ENCODE data around the gene SLC4A5.
A peak's percentile ranks its signal among the peaks of the same experiment; 100 is the strongest.

SLC4A5 gene

GRCh38 chr2:74390606-74391005 is 47.4 kb upstream of the SLC4A5 start:
- no peak overlapping the region for H3K4me3 ChIP-seq (IDR thresholded peaks at IDR 0.05; ENCODE audit: insufficient read depth, low read depth, low read length)
- no peaks in the 10 kb centered on the region for H4K20me1 ChIP-seq (ENCODE audit: insufficient read depth)
- no peaks in the 10 kb centered on the region; the same call in 1 of the 2 replicates for H3K27me3 ChIP-seq (ENCODE audit: insufficient read depth, low read depth)
- peak overlapping the region; percentile 81 for H3K4me2 ChIP-seq
- peak overlapping the region; percentile 81; the same call in 1 of the 2 replicates for H3K9ac ChIP-seq
- no peak overlapping the region for H2AFZ ChIP-seq (ENCODE audit: low read depth)
- H3K4me1 ChIP-seq (ENCODE audit: low read depth, poor library complexity, severe bottlenecking), result peaks cover 16% of the 10 kb centered on the region
- H3K79me2 ChIP-seq (ENCODE audit: insufficient read depth, low read depth), result peaks cover 24% of the 10 kb centered on the region; the same call in 1 of the 2 replicates
- TF ChIP-seq CTCF (conservative IDR thresholded peaks at IDR 0.05; ENCODE audit: low read depth, low read length), result no peak
- no peaks in the 10 kb centered on the region for H3K36me3 ChIP-seq (ENCODE audit: insufficient read depth)
- no peak overlapping the region for H3K27ac ChIP-seq

- Histone ChIP-seq H3K27me3 (ENCODE audit: insufficient read depth, low read depth) (no peaks in the 10 kb centered on the region), H3K79me2 (ENCODE audit: insufficient read depth, low read depth) (peaks cover 24% of the 10 kb centered on the region; the same call in 1 of the 2 replicates), H2AFZ (ENCODE audit: low read depth) (no peak overlapping the region), H3K9ac (no peak overlapping the region), H3K4me3 (IDR thresholded peaks at IDR 0.05; ENCODE audit: insufficient read depth, low read depth, low read length) (no peak overlapping the region), H3K4me2 (no peak overlapping the region), H3K36me3 (ENCODE audit: insufficient read depth) (no peaks in the 10 kb centered on the region), H3K4me1 (ENCODE audit: low read depth, poor library complexity, severe bottlenecking) (peaks cover 14% of the 10 kb centered on the region), H3K27ac (no peak overlapping the region), H4K20me1 (ENCODE audit: insufficient read depth) (no peaks in the 10 kb centered on the region)
- no peak for TF ChIP-seq CTCF (conservative IDR thresholded peaks at IDR 0.05; ENCODE audit: low read depth, low read length)
Measured at GRCh38 chr2:74387346-74387745, 44.1 kb upstream of the SLC4A5 start.

GRCh38 chr2:74385396-74385795 is 42.2 kb upstream of the SLC4A5 start:
- peaks cover 18% of the 10 kb centered on the region; the same call in 1 of the 2 replicates for H3K79me2 ChIP-seq (ENCODE audit: insufficient read depth, low read depth)
- no peak overlapping the region for H3K9ac ChIP-seq

GRCh38 chr2:74384051-74384450 is 40.8 kb upstream of the SLC4A5 start:
- Histone ChIP-seq H2AFZ (ENCODE audit: low read depth) (no peak overlapping the region), H3K9ac (no peak overlapping the region), H3K4me1 (ENCODE audit: low read depth, poor library complexity, severe bottlenecking) (no peaks in the 10 kb centered on the region), H3K36me3 (ENCODE audit: insufficient read depth) (no peaks in the 10 kb centered on the region), H3K27me3 (ENCODE audit: insufficient read depth, low read depth) (no peaks in the 10 kb centered on the region), H3K4me2 (no peak overlapping the region), H3K79me2 (ENCODE audit: insufficient read depth, low read depth) (peaks cover 9% of the 10 kb centered on the region; the same call in 1 of the 2 replicates), H3K27ac (no peak overlapping the region), H3K4me3 (IDR thresholded peaks at IDR 0.05; ENCODE audit: insufficient read depth, low read depth, low read length) (no peak overlapping the region), H4K20me1 (ENCODE audit: insufficient read depth) (no peaks in the 10 kb centered on the region)
- no peak for TF ChIP-seq CTCF (conservative IDR thresholded peaks at IDR 0.05; ENCODE audit: low read depth, low read length)

More at GRCh38 chr2:74385396-74385795, 42.2 kb upstream of the SLC4A5 start:
- no peak for TF ChIP-seq CTCF (conservative IDR thresholded peaks at IDR 0.05; ENCODE audit: low read depth, low read length)
- no peak overlapping the region for H3K27ac ChIP-seq
- no peaks in the 10 kb centered on the region for H3K36me3 ChIP-seq (ENCODE audit: insufficient read depth)
- H4K20me1 ChIP-seq (ENCODE audit: insufficient read depth), result no peaks in the 10 kb centered on the region
- peaks cover 6% of the 10 kb centered on the region for H3K4me1 ChIP-seq (ENCODE audit: low read depth, poor library complexity, severe bottlenecking)
- H2AFZ ChIP-seq (ENCODE audit: low read depth), result no peak overlapping the region
- H3K27me3 ChIP-seq (ENCODE audit: insufficient read depth, low read depth), result no peaks in the 10 kb centered on the region
- H3K4me2 ChIP-seq, result no peak overlapping the region
- no peak overlapping the region for H3K4me3 ChIP-seq (IDR thresholded peaks at IDR 0.05; ENCODE audit: insufficient read depth, low read depth, low read length)
